Lower leg skin (tissue), 3 donors: ENCODE measurements around the gene FN1.

Experiments used
- CTCF ChIP-seq, 3 donors: fragments of 450-650 bp; IDR thresholded peaks; one replicate each; pipeline ENCODE4 v1.5.1; 2016; ENCODE audit warnings: antibody characterized with exemption in 3 of 3, mild to moderate bottlenecking in 3 of 3, moderate library complexity in 2 of 3
- POLR2A ChIP-seq, 2 donors: fragments of 450-650 bp; IDR thresholded peaks; one replicate each; pipeline ENCODE4 v1.6.1; 2016 to 2017; ENCODE audit warnings: antibody characterized with exemption in 2 of 2, mild to moderate bottlenecking in 1 of 2, moderate library complexity in 1 of 2

- TF ChIP-seq CTCF (IDR thresholded peaks at IDR 0.05) (no peak), POLR2A (IDR thresholded peaks at IDR 0.05) (no peak)
Observed at GRCh38 chr2:215367662-215368492, 68.0 kb downstream of the FN1 start.
